WTC11 (cell line): ENCODE data around the gene ROBO1.

ENCODE experiments used
- CBFB ChIP-seq: sonication (generic); formaldehyde crosslinking; IDR thresholded peaks from 2 replicates; pipeline ENCODE4 v1.8.1; 2022; ENCODE audit warnings: mild to moderate bottlenecking, low read depth, missing genetic modification reagents
- GABPB1 ChIP-seq: sonication (generic); formaldehyde crosslinking; IDR thresholded peaks from 2 replicates; pipeline ENCODE4 v1.8.1; 2023; ENCODE audit warnings: mild to moderate bottlenecking, missing genetic modification reagents
- TCF7 ChIP-seq: sonication (generic); formaldehyde crosslinking; IDR thresholded peaks from 2 replicates; pipeline ENCODE4 v1.8.0; 2022; ENCODE audit warnings: mild to moderate bottlenecking, low read depth, missing genetic modification reagents, moderate library complexity
- TF ChIP-seq, protein P1 (sequence below): fragments of 200-600 bp; IDR thresholded peaks from 2 replicates; pipeline ENCODE4 v1.8.0; 2022; ENCODE audit warnings: antibody characterized with exemption
- TF ChIP-seq, protein P2 (sequence below): sonication (generic); formaldehyde crosslinking; IDR thresholded peaks from 2 replicates; pipeline ENCODE4 v1.8.0; 2022; ENCODE audit warnings: mild to moderate bottlenecking, missing genetic modification reagents
- TF ChIP-seq, protein P3 (sequence below): sonication (generic); formaldehyde crosslinking; IDR thresholded peaks from 2 replicates; pipeline ENCODE4 v1.8.1; 2023; ENCODE audit warnings: mild to moderate bottlenecking, missing genetic modification reagents, moderate library complexity
- TF ChIP-seq, protein P4 (sequence below): sonication (generic); formaldehyde crosslinking; IDR thresholded peaks from 2 replicates; pipeline ENCODE4 v1.8.0; 2022; ENCODE audit warnings: mild to moderate bottlenecking, missing genetic modification reagents

DNA sequence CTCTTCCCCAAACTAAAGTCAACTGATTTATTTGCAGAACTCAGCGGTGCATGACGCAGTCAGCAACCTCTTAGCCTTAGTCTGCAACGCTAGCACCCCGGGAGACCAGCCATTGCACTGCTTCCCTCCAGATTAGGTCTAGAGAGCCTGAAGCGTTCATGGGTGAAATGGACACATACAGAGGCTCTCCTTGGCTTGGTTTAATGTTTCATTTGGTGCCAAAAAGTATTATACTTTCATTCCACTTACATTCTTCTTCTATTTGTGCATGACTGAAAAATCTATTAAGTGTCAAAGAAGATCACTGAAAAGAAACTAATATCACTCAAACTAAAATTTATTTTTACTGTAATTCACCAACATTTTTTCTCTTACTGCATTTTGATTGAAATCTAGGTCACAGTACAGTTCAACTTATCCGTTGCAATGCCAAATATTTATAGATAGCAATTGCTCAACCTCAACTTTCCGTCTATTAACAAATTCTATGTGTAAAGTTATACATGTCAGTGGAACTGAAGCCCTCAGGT is 116.2 kb downstream of the ROBO1 start:
- TF ChIP-seq, protein P1, sequence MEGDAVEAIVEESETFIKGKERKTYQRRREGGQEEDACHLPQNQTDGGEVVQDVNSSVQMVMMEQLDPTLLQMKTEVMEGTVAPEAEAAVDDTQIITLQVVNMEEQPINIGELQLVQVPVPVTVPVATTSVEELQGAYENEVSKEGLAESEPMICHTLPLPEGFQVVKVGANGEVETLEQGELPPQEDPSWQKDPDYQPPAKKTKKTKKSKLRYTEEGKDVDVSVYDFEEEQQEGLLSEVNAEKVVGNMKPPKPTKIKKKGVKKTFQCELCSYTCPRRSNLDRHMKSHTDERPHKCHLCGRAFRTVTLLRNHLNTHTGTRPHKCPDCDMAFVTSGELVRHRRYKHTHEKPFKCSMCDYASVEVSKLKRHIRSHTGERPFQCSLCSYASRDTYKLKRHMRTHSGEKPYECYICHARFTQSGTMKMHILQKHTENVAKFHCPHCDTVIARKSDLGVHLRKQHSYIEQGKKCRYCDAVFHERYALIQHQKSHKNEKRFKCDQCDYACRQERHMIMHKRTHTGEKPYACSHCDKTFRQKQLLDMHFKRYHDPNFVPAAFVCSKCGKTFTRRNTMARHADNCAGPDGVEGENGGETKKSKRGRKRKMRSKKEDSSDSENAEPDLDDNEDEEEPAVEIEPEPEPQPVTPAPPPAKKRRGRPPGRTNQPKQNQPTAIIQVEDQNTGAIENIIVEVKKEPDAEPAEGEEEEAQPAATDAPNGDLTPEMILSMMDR = no peak
- TF ChIP-seq, protein P2, sequence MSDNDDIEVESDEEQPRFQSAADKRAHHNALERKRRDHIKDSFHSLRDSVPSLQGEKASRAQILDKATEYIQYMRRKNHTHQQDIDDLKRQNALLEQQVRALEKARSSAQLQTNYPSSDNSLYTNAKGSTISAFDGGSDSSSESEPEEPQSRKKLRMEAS (CRISPR knock-in tag) = no peak
- no peak for TF ChIP-seq TCF7 (CRISPR knock-in tag)
- TF ChIP-seq CBFB (CRISPR knock-in tag) = no peak
- TF ChIP-seq, protein P3, sequence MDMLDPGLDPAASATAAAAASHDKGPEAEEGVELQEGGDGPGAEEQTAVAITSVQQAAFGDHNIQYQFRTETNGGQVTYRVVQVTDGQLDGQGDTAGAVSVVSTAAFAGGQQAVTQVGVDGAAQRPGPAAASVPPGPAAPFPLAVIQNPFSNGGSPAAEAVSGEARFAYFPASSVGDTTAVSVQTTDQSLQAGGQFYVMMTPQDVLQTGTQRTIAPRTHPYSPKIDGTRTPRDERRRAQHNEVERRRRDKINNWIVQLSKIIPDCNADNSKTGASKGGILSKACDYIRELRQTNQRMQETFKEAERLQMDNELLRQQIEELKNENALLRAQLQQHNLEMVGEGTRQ (CRISPR knock-in tag) = no peak
- no peak for TF ChIP-seq GABPB1
- TF ChIP-seq, protein P4, sequence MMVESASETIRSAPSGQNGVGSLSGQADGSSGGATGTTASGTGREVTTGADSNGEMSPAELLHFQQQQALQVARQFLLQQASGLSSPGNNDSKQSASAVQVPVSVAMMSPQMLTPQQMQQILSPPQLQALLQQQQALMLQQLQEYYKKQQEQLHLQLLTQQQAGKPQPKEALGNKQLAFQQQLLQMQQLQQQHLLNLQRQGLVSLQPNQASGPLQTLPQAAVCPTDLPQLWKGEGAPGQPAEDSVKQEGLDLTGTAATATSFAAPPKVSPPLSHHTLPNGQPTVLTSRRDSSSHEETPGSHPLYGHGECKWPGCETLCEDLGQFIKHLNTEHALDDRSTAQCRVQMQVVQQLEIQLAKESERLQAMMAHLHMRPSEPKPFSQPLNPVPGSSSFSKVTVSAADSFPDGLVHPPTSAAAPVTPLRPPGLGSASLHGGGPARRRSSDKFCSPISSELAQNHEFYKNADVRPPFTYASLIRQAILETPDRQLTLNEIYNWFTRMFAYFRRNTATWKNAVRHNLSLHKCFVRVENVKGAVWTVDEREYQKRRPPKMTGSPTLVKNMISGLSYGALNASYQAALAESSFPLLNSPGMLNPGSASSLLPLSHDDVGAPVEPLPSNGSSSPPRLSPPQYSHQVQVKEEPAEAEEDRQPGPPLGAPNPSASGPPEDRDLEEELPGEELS (CRISPR knock-in tag) = no peak
